Urinary bladder (tissue), 4 donors: ENCODE data around the gene ACAP3. TPM values are rescaled to one million over a fixed set of nuclear protein-coding genes. Genes with fewer than 3 reads are reported as not detected.

ENCODE experiments used
- DNase-seq: peaks from one replicate; pipeline ENCODE4 v3.0.0-alpha.2; 2015; ENCODE audit errors: extremely low spot score
- H3K27ac ChIP-seq: one replicate; pipeline ENCODE4 v1.5.1; 2013; ENCODE audit warnings: low read depth, mild to moderate bottlenecking, moderate library complexity
- H3K36me3 ChIP-seq: one replicate; pipeline ENCODE4 v1.6.1; 2013; ENCODE audit warnings: mild to moderate bottlenecking, moderate library complexity; ENCODE audit not compliant: insufficient read depth
- H3K4me1 ChIP-seq: one replicate; pipeline ENCODE4 v1.6.1; 2013; ENCODE audit warnings: mild to moderate bottlenecking, moderate library complexity; ENCODE audit not compliant: insufficient read depth
- H3K4me3 ChIP-seq: one replicate; pipeline ENCODE4 v1.5.1; 2013; ENCODE audit warnings: low read depth, low read length
- WGBS: extraction: QIAGEN DNeasy Blood & Tissue Kit; methylation state at CpG from one replicate; pipeline ENCODE4 v1.1.7; 2013; 5-methylcytosine and 5-hydroxymethylcytosine counted together
- polyA plus RNA-seq: library from polyadenylated mRNA; stranded (reverse); fragments of 200-250 nt; gene quantifications from one replicate; pipeline ENCODE4 v1.2.3, GENCODE V29; 2013
- total RNA-seq: library from RNA; depleted of rRNA; stranded (reverse); fragments of >200 nt; gene quantifications from one replicate; pipeline ENCODE4 v1.2.3, GENCODE V29; 2014
- donor health status: healthy with polysubstance abuse.
- donor health status: healthy.

Gene ACAP3
- total and polyA plus RNA-seq, 2 donors: 40.2 to 51.2 TPM

DNA sequence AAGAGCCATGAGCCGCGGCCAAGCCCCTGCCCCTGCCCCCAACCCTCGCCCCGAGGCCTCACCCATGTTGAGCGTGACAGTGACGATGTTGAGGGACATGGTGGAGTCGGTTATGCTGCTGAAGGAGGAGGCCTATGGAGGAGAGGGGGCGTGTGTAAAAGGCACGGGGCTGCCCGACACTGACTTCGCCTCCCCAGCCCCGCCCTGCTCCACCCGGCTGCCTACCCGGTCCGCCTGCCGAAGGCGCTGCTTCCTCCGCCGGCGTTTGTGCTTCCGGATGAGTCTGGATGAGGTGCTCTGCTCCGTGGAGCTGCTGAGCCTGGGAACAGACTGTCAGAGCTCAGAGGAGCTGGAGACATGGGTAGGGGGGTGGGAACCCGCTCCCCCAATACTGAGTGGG lies 32.5 kb upstream of the ACAP3 start:
- H3K36me3 ChIP-seq: peaks cover 2% of the 10 kb centered on the region
- H3K27ac ChIP-seq: no peak overlapping the region
- 91% methylated on average over 23 of the region's 23 CpGs for WGBS
- H3K4me1 ChIP-seq: peaks cover under 1% of the 10 kb centered on the region
- no peak for DNase-seq
- H3K4me3 ChIP-seq: no peak overlapping the region

DNA sequence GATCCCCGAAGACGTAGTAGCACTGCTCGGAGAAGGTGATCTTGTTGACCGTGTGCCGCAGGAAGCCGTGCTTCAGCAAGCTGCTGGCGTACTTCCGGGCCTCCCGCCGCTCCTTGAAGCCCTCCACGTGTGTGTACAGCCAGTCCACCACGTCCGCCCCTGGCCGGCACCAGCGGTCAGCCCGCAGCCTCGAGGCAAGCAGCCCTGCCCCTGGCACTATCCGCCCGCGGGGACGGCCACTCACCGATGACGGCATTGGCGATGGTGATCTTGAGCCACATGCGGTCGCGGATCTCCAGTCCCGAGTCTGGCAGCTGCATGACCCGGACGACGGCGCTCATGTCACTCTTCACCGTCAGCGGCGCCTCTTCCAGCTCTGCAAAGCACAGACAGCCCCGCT lies 30.5 kb upstream of the ACAP3 start:
- 93% methylated on average over 36 of the region's 36 CpGs for WGBS
- Histone ChIP-seq H3K4me3 (no peak overlapping the region), H3K4me1 (no peaks in the 10 kb centered on the region), H3K36me3 (peaks cover 2% of the 10 kb centered on the region), H3K27ac (no peak overlapping the region)
- DNase-seq: no peak

DNA sequence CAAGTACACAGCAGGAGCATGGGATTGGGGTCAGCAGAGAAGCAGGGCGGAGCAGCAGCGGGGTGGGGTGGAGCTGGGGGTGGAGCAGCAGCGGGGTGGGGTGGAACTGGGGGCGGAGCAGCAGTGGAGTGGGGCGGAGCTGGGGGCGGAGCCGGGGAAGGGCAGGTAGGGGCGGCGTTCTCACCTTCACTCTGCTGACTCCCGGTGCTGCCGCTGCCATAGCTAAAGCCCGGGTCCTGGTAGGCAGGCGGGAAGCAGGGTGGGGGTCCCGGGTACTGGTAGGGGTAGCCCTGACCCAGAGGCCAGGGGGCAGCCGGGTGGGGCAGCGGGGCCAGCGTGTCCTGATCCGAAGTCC lies 30.0 kb upstream of the ACAP3 start:
- Histone ChIP-seq H3K4me1 (no peaks in the 10 kb centered on the region), H3K4me3 (no peak overlapping the region), H3K27ac (no peak overlapping the region), H3K36me3 (peaks cover 2% of the 10 kb centered on the region)
- WGBS: 81% methylated on average over 18 of the region's 18 CpGs
- no peak for DNase-seq

DNA sequence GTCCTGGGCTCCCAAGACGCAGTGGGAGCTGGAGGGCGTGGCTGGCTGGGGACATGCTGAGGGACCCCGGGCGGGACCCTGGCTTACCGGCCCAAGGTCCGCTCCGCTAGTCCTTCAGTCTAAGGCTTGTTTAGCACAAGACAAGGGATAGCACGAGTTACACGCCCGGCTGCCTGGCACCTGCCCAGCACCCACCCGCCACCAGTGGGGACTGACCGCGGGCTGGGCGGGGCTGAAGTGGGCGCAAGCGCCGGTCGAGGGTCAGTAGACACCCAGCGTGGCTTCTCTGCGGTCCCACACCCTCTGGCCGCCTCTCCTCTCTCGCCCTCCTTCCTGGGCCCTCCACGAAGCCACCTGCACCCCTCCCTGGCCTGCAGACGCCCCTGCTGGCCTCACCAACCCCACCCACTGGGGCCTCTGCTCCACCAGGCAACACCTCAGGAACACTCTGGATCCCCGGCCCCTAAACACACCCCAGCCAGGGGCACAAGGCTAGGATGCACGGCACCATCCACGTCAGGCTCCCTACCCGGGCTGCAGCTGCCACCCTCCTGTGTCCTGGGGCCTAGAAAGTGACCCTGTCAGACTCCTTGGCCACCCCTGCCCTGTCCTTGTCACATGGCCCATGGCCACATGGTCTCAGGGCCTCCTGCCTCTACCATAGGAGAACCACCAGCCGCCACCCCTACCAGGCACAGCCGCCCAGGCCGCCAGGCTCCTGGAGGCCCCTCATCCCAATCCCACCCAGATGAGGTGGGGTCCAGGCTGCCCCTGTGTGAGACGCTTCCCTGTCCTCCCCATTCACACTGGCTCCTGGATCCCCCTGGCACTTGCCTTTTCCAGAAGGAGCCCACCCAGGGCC lies 29.4 kb upstream of the ACAP3 start:
- H3K4me3 ChIP-seq: no peak overlapping the region
- H3K4me1 ChIP-seq: no peaks in the 10 kb centered on the region
- 95% methylated on average over 32 of the region's 32 CpGs for WGBS
- peaks cover 2% of the 10 kb centered on the region for H3K36me3 ChIP-seq
- no peak for DNase-seq
- H3K27ac ChIP-seq: no peak overlapping the region

DNA sequence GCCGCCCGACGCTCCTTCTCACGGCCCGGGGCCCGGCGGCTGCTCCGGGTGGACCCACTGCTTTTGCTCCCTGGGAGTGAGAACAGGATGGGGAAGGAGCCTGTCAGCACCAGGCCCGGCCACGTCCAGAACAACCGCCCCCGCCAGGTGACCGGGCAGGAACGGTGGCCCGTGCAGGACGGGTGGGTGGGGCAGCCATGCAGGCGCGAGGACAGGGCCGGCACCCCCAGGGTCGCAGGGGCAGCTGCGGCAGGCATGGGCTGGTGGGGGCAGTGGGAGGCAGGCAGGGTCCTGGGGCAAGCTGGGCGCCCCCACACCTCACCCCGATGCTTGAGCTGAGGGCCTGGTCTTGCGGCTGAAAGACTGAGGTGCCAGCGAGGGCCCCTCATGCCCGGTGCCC lies 28.7 kb upstream of the ACAP3 start:
- peaks cover 2% of the 10 kb centered on the region for H3K36me3 ChIP-seq
- no peak overlapping the region for H3K27ac ChIP-seq
- WGBS: 91% methylated on average over 26 of the region's 26 CpGs
- no peak overlapping the region for H3K4me3 ChIP-seq
- no peak for DNase-seq
- no peaks in the 10 kb centered on the region for H3K4me1 ChIP-seq

DNA sequence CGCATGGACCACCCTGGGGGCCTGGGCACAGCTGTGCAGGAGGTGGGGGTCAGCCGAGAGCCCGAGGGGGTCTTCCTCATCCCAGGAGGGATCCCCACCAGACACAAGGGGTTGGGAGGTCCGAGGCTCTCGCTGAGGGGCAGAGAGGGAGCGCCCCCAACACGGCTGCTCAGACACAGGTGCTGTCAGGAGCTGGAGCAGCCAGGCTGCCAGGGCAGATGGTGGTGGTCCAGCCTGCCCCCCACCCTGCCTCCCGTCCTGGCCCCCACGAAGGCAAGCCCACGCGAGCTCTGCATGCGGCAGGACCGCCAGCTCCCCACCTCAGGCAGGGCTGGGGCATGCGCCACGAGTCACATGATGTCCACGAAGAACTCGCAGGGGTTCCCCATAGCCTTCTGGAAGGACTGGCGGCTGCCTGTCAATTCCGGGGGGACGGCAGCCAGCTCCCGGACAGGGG lies 28.1 kb upstream of the ACAP3 start:
- WGBS: 86% methylated on average over 21 of the region's 21 CpGs
- Histone ChIP-seq H3K4me3 (no peak overlapping the region), H3K4me1 (no peaks in the 10 kb centered on the region), H3K27ac (no peak overlapping the region), H3K36me3 (peaks cover 2% of the 10 kb centered on the region)
- DNase-seq: no peak

DNA sequence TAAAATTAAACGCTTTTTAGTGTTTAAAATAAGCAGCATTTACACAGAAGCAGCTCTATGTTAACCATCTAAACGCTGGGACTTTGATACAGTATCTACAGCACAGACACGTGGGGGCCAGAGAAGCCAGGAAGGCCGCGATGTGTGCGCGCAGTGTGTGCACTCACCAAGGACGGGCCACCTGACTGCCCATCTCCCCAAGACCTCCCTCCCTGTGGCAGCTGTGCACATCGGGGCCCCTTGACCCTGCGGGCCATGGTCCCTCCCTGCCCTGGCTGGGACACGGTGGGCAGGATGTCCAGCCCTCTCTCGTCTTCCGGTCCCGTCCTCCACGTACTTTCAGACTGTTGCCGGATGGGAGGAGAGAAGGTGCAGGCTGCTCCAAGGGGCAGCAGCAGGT lies 27.6 kb upstream of the ACAP3 start:
- Histone ChIP-seq H3K4me3 (no peak overlapping the region), H3K27ac (no peak overlapping the region), H3K4me1 (no peaks in the 10 kb centered on the region), H3K36me3 (peaks cover 2% of the 10 kb centered on the region)
- WGBS: 70% methylated on average over 16 of the region's 16 CpGs
- DNase-seq: no peak

DNA sequence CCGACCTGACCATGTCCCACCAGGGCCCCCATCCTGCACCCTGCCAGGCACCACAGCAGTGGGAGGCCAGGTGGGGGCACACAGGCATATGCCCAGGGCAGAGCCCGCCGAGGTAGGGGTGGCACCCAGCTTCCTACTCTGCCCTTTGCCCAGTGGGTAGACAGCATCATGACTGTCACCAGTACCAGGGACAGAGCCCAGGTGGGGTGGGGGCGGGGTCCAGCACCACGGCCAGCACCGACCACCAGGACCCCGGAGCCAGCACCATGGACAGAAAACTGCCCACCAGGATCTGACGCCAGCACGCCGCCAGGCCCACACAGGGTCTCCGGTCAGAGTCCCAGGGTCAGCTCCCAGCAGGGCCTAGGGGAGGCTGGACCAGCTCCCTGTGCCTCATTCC lies 27.1 kb upstream of the ACAP3 start:
- no peak overlapping the region for H3K4me3 ChIP-seq
- DNase-seq: no peak
- H3K27ac ChIP-seq: no peak overlapping the region
- peaks cover 2% of the 10 kb centered on the region for H3K36me3 ChIP-seq
- 54% methylated on average over 11 of the region's 11 CpGs for WGBS
- no peaks in the 10 kb centered on the region for H3K4me1 ChIP-seq

DNA sequence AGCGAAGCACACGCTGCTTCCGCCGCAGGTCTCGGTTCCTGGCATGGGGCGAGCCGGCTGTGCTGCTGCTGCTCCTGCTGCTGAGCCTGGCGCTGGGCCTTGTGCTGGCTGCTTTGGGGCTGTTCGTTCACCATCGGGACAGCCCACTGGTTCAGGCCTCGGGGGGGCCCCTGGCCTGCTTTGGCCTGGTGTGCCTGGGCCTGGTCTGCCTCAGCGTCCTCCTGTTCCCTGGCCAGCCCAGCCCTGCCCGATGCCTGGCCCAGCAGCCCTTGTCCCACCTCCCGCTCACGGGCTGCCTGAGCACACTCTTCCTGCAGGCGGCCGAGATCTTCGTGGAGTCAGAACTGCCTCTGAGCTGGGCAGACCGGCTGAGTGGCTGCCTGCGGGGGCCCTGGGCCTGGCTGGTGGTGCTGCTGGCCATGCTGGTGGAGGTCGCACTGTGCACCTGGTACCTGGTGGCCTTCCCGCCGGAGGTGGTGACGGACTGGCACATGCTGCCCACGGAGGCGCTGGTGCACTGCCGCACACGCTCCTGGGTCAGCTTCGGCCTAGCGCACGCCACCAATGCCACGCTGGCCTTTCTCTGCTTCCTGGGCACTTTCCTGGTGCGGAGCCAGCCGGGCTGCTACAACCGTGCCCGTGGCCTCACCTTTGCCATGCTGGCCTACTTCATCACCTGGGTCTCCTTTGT lies 26.0 kb upstream of the ACAP3 start:
- 85% methylated on average over 36 of the region's 36 CpGs for WGBS
- no peaks in the 10 kb centered on the region for H3K4me1 ChIP-seq
- H3K4me3 ChIP-seq: no peak overlapping the region
- no peak for DNase-seq
- H3K36me3 ChIP-seq: no peaks in the 10 kb centered on the region
- H3K27ac ChIP-seq: no peak overlapping the region

DNA sequence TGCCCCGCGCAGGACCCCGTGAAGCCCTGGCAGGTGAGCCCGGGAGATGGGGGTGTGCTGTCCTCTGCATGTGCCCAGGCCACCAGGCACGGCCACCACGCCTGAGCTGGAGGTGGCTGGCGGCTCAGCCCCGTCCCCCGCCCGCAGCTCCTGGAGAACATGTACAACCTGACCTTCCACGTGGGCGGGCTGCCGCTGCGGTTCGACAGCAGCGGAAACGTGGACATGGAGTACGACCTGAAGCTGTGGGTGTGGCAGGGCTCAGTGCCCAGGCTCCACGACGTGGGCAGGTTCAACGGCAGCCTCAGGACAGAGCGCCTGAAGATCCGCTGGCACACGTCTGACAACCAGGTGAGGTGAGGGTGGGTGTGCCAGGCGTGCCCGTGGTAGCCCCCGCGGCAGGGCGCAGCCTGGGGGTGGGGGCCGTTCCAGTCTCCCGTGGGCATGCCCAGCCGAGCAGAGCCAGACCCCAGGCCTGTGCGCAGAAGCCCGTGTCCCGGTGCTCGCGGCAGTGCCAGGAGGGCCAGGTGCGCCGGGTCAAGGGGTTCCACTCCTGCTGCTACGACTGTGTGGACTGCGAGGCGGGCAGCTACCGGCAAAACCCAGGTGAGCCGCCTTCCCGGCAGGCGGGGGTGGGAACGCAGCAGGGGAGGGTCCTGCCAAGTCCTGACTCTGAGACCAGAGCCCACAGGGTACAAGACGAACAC lies 25.2 kb upstream of the ACAP3 start:
- H3K4me3 ChIP-seq: no peak overlapping the region
- 83% methylated on average over 48 of the region's 48 CpGs for WGBS
- no peak overlapping the region for H3K27ac ChIP-seq
- no peak for DNase-seq
- no peaks in the 10 kb centered on the region for H3K4me1 ChIP-seq
- peaks cover 3% of the 10 kb centered on the region for H3K36me3 ChIP-seq

DNA sequence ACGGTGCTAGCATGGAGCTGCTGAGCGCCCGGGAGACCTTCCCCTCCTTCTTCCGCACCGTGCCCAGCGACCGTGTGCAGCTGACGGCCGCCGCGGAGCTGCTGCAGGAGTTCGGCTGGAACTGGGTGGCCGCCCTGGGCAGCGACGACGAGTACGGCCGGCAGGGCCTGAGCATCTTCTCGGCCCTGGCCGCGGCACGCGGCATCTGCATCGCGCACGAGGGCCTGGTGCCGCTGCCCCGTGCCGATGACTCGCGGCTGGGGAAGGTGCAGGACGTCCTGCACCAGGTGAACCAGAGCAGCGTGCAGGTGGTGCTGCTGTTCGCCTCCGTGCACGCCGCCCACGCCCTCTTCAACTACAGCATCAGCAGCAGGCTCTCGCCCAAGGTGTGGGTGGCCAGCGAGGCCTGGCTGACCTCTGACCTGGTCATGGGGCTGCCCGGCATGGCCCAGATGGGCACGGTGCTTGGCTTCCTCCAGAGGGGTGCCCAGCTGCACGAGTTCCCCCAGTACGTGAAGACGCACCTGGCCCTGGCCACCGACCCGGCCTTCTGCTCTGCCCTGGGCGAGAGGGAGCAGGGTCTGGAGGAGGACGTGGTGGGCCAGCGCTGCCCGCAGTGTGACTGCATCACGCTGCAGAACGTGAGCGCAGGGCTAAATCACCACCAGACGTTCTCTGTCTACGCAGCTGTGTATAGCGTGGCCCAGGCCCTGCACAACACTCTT lies 24.5 kb upstream of the ACAP3 start:
- Histone ChIP-seq H3K4me3 (no peak overlapping the region), H3K27ac (no peak overlapping the region), H3K36me3 (peaks cover 5% of the 10 kb centered on the region), H3K4me1 (no peaks in the 10 kb centered on the region)
- WGBS: 84% methylated on average over 57 of the region's 57 CpGs
- no peak for DNase-seq

DNA sequence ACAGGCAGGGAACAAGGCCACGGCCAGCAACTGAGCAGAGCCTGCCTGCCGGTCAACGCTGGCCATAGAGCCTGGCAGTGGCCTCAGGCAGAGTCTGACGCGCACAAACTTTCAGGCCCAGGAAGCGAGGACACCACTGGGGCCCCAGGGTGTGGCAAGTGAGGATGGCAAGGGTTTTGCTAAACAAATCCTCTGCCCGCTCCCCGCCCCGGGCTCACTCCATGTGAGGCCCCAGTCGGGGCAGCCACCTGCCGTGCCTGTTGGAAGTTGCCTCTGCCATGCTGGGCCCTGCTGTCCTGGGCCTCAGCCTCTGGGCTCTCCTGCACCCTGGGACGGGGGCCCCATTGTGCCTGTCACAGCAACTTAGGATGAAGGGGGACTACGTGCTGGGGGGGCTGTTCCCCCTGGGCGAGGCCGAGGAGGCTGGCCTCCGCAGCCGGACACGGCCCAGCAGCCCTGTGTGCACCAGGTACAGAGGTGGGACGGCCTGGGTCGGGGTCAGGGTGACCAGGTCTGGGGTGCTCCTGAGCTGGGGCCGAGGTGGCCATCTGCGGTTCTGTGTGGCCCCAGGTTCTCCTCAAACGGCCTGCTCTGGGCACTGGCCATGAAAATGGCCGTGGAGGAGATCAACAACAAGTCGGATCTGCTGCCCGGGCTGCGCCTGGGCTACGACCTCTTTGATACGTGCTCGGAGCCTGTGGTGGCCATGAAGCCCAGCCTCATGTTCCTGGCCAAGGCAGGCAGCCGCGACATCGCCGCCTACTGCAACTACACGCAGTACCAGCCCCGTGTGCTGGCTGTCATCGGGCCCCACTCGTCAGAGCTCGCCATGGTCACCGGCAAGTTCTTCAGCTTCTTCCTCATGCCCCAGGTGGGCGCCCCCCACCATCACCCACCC lies 23.6 kb upstream of the ACAP3 start, which contains the start of gene TAS1R3:
TSS of gene TAS1R3 (plus strand) at position 213 of the 898 bp plus-strand sequence. CDS start at position 279, 66 bp downstream.
- peaks cover 5% of the 10 kb centered on the region for H3K36me3 ChIP-seq
- H3K4me1 ChIP-seq: no peaks in the 10 kb centered on the region
- H3K4me3 ChIP-seq: no peak within 1 kb of the TSS
- no peak for DNase-seq
- 70% methylated on average over 41 of the region's 41 CpGs for WGBS
- H3K27ac ChIP-seq: no peak within 1 kb of the TSS
